Measurements from ENCODE around the gene PAK4. TPM values are rescaled to one million over a fixed set of nuclear protein-coding genes. Genes with fewer than 3 reads are reported as not detected.
A peak's percentile ranks its signal among the peaks of the same experiment; 100 is the strongest.

Gene PAK4
- total and polyA plus RNA-seq, 2 of the 8 experiments (the other 6 are each of a cell fraction or from before 2014, with no cell fraction given), result 50.7 to 64.4 TPM

DNA sequence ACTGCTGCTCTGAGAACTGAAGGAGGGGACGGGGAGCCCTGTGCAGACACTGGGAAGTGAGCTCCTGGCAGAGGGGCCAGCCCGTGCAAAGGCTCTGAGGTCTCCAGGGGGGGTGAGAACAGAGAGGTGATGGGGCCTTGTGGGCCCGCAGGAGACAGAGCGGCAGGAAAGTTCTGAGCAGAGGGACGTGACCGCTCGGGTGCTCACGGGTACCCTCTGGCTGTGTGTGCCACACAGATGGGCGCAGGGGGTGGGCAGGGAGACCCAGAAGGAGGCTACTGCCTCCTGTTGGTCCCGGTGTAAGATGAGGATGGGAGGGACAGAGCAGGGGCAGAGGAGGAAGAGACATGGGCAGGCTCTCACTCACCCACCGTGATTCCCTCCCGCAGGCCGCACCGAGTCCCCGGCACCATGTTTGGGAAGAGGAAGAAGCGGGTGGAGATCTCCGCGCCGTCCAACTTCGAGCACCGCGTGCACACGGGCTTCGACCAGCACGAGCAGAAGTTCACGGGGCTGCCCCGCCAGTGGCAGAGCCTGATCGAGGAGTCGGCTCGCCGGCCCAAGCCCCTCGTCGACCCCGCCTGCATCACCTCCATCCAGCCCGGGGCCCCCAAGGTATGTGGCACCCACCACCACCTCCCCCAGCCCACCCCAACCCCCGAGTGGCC is 43.7 kb downstream of the PAK4 start:
- no peak overlapping the region; the same call in 1 of the 2 replicates for H3K27ac ChIP-seq (ENCODE audit: low read depth, low read length)

More for the DNA sequence above, 43.7 kb downstream of the PAK4 start:
- peaks cover 2 to 32% (median 16%) of the 10 kb centered on the region in 4 experiments for H3K4me1 ChIP-seq (replicated peaks in 1 of 4; ENCODE audit: control insufficient read depth in 3 of 4, insufficient read depth in 4 of 4, low read length in 3 of 4)
- H3K9ac ChIP-seq (replicated peaks in 1 of 4; ENCODE audit: extremely low read depth in 1 of 4, low read depth in 3 of 4, low read length in 3 of 4), result no peak overlapping the region
- peaks cover 7% of the 10 kb centered on the region for H3K79me1 ChIP-seq (ENCODE audit: low read depth, low read length)
- no peaks in the 10 kb centered on the region for H3K27me3 ChIP-seq (replicated peaks in 1 of 4; ENCODE audit: control insufficient read depth in 3 of 4, extremely low read depth in 1 of 4, insufficient read depth in 3 of 4, low read length in 3 of 4)
- no peak overlapping the region for H2AK5ac ChIP-seq (ENCODE audit: low read depth, low read length)
- TF ChIP-seq RAD21 (IDR thresholded peaks at IDR 0.05 in 1 of 2, conservative IDR thresholded peaks at IDR 0.05 in 1 of 2; ENCODE audit: low read depth in 2 of 2, low read length in 2 of 2) (0 out of 4 replicates have a peak, but pooled peaks of 1 of the 2 experiments have one; percentile 7), TBP (IDR thresholded peaks at IDR 0.05; ENCODE audit: low read depth, low read length) (no peak), SIN3A (conservative IDR thresholded peaks at IDR 0.05 in 1 of 2, IDR thresholded peaks at IDR 0.05 in 1 of 2; ENCODE audit: low read depth in 1 of 2, low read length in 2 of 2) (no peak)
- no peak overlapping the region for H2BK120ac ChIP-seq (replicated peaks; ENCODE audit: low read depth, low read length)
- FAIRE-seq (no peak), DNase-seq (ENCODE audit: low read depth in 1 of 2, low spot score in 2 of 2) (no peak)
- H4K91ac ChIP-seq (replicated peaks; ENCODE audit: insufficient read length, low read length), result no peak overlapping the region
- ChIA-PET CTCF (ENCODE audit: partially characterized antibody) (interaction anchor here (0.9 to 2.8 kb wide), 4 partner anchors 11 to 47 kb away, joined by 3 to 6 read pairs (median 4); no protein-coding TSS in a partner anchor), POLR2A (ENCODE audit: partially characterized antibody) (interaction anchor here (0.6 kb wide), 1 partner anchor 158 kb away, joined by 3 read pairs; no protein-coding TSS in a partner anchor)
- H4K8ac ChIP-seq (ENCODE audit: extremely low read depth, insufficient read depth, low read length), result 0 out of 2 replicates have a peak overlapping the region, but pooled peaks have one; percentile 14
- H3K4me3 ChIP-seq (ENCODE audit: extremely low read depth in 1 of 4, insufficient read depth in 2 of 4, low read depth in 3 of 4, low read length in 4 of 4), result no peak overlapping the region
- no peaks in the 10 kb centered on the region for H3K9me3 ChIP-seq (ENCODE audit: insufficient read depth in 2 of 2, low read depth in 1 of 2, low read length in 1 of 2)
- no peak overlapping the region for H4K5ac ChIP-seq (ENCODE audit: insufficient read length, low read depth, low read length)
- no peak overlapping the region for H3K56ac ChIP-seq (replicated peaks; ENCODE audit: insufficient read length, low read depth, low read length)
- no peak overlapping the region for H2AFZ ChIP-seq (ENCODE audit: low read length)
- peaks cover 0 to 14% (median 3%) of the 10 kb centered on the region in 4 experiments; a peak in 3 of 8 replicates for H3K36me3 ChIP-seq (ENCODE audit: control insufficient read depth in 2 of 4, insufficient read depth in 4 of 4, low read length in 3 of 4)
- no peak overlapping the region for H2BK20ac ChIP-seq (ENCODE audit: low read length)
- H3K79me2 ChIP-seq (ENCODE audit: control insufficient read depth in 1 of 2, insufficient read depth in 2 of 2, low read length in 2 of 2), result peaks cover 0 to 6% of the 10 kb centered on the region in 2 experiments; a peak in 1 of 4 replicates
- 0 out of 2 replicates have a peak overlapping the region, but pooled peaks have one; percentile 68 for H2BK12ac ChIP-seq (ENCODE audit: low read depth, low read length)
- no peak overlapping the region for H3K4me2 ChIP-seq (ENCODE audit: insufficient read depth in 1 of 2, low read depth in 2 of 2, low read length in 2 of 2)
- no peak overlapping the region for H2BK15ac ChIP-seq (ENCODE audit: low read length)
- no peak overlapping the region for H3K4ac ChIP-seq (replicated peaks; ENCODE audit: insufficient read length, low read depth, low read length)
- H3K23me2 ChIP-seq (ENCODE audit: low read depth, low read length), result no peaks in the 10 kb centered on the region
- whole genome bisulfite sequencing, 2 experiments (ENCODE audit: extremely low coverage in 1 of 2, insufficient coverage in 1 of 2, insufficient read length in 1 of 2, insufficient replicate concordance in 2 of 2, low coverage in 1 of 2, low lambda C conversion rate in 2 of 2, missing lambda C conversion rate in 1 of 2), result 94% methylated on average over 16 of the region's 36 CpGs; no CpG with 5 or more reads in 1 of the 2 experiments
- no peak overlapping the region for H3K14ac ChIP-seq (ENCODE audit: insufficient read length)
- no peak overlapping the region for H3K23ac ChIP-seq (ENCODE audit: insufficient read length)
- H4K20me1 ChIP-seq (replicated peaks in 1 of 2; ENCODE audit: control insufficient read depth in 1 of 2, insufficient read depth in 2 of 2, low read length in 2 of 2), result peaks cover 9 to 24% of the 10 kb centered on the region in 2 experiments
- no peak overlapping the region for H3K18ac ChIP-seq (ENCODE audit: extremely low read depth, low read length)
- no peak overlapping the region for H2BK5ac ChIP-seq (ENCODE audit: low read depth, low read length)
